HG03469 (cell line): ENCODE data around the gene TTC9B.

ENCODE experiments used
- ATAC-seq: cut with Tn5 transposase; IDR thresholded peaks from one replicate; pipeline ENCODE4 v1.9.1; 2021; ENCODE audit warnings: mild to moderate bottlenecking, moderate library complexity, moderate number of reproducible peaks; ENCODE audit not compliant: unreplicated experiment

TTC9B gene

DNA sequence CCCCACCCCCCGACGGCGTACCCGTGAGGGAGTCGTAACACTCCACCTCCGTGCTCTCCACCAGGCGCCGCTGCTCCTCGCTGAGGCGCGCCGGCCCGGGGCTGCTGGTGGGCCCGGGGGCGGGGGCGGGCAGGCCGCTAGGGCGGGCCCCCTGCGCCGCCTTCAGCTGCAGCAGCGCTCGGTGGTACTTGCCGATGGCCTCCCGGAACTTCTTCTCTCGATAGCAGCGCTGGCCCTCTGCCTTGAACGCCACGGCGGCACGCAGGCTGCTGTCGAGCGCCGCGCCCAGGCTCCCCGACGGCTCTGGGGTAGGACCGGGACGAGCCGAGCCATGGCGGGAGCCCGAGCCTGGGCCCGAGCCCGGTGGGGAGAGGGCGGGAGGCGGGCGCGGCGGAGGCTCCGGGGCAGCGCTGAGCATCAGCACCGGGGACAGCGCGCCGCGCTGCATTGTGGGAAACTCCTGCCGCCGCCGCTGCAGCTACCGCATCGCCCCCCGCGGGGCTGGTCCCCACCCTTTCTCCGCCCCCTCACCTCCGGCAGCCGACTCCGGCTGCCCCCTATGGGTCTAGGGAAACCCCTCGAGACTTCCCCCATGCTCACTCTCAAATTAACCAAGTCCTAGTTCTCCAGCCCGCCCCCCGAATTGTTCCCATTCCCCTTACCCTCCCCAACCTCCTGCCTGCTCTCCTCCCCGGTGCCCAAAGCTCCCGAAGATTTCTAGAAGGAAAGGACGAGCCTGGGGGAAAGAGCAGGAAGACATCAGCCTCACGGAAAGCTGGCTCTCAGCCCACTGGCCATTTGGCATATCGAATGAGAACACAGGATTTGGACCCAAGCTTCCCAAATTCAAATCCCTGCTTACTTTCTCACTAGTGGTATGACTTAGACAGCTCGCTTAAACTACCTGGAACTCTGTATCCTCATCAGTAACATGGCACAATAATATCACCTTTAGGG is at the start of gene TTC9B:
TTC9B (minus strand) TSS at position 451 of the 957 bp plus-strand sequence; CDS start at position 448, 3 bp downstream.
- no peak for ATAC-seq

DNA sequence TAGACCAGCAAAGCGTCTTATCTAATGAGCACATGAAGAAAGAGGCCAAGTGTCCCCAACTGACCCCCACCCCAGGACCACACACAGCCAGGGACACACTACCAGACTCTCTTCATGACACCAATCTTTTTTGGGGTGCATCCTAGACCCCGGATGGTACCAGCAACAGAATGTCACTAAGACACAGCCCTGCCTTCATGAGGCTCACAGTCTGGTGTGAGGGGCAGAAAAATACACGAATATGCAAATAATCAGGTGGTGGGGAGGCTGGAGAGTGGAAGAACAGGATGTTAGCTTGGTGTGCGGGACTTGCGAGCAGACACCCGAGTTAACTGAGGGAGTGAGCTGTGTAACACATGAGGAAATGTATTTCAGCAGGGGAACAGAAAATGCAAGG is 49.4 kb upstream of the TTC9B start:
- ATAC-seq, result no peak

DNA sequence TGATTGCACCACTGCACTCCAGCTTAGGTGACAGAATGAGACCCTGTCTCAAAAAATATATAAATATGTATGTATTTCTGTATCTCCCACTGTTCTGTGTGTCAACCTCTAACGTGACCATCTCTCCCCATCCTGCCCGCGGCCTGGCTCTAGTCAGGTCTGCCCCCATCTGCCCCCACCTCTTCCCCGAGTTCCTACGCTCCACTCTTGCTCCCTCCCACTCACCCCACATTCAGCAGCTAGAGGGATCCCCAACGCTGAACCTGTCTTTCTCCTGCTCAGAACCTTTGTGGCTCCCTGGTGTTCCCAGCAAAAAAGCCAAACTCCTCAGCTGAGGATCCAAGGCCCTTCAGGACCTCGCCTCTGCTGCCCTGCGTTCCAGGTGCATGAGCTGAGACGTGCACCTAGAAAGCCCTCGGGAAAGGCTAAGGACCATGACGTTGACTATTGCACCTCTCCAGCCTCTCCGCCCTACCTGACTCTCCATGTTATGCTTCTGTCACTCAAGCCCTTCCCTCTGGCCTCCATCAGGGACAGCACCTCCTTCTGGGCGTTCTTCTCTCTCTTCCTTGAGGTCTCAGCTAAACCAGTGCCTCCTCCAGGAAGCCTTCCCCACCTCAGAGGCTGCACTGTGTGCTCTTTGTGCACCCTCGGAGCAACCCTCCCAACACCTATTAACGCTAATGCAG is 48.9 kb upstream of the TTC9B start:
- no peak for ATAC-seq

DNA sequence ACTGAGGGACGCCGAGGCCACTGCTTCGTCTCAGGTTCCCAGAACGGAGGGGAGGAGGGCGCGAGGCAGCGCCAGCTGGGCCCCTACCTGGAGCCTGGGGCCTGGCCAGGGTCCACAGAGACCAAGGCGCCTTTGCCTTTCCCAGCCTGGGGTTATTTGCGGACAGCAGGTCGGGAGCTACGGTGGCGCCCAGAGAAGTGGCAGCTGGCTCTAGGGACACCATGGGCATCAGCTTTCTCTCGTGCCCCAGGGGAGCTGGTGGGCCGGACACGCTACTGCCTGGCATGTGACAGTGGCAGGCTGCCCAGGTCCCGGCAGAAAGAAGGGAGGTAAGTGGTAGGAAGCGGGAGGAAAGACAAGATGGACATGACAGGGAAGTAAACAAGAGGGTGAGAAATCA is 47.9 kb upstream of the TTC9B start:
- no peak for ATAC-seq

DNA sequence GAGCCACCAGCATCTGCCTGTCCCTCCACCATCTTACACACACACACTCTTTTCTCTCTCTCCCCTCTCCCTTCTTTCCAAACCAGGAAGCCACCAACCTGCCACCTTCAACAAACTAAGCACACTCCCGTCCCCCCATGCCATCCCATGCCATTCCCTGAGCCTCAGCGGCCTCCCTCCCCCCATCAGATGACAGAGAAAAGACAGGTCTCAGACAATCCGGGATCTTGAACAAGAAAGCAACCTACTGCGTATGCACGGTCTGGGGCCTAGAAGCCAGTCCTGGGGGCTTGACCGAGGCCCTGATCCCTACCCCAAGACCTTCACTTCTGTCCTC is 47.5 kb upstream of the TTC9B start:
- ATAC-seq, result no peak

DNA sequence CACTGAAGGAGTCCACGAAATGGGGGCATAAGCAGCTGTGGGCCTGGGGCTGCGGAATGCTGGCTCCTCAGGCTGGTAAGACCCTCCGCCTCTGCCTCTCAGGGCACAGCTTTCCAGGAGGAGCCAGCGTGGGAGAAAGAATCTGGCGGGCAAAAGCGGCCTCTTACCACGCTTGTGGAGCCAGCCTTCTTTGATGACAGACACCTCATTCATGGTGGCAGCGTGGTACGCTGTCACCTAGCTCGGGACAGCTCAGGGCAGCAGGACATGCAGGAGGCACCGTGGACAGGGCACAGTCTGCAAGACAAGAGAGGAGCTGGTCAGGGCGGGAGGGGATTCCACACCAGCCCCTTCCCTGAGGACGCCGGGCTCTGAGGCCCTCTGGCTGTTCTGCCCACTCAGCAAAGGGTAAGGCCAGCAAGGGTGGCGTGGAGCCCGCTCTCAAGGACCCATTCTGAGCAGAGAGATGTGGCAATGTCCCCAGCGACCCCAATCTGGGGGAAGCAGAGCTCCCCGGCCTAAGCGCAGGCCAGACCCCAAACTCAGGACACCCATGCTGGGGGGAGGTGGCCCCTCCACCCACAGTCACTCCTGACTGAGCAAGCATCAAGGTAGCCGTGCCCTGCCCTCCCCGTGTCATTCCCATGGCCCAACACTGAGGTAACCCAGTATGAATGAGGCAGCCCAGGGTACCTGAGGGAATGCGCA is 47.0 kb upstream of the TTC9B start:
- no peak for ATAC-seq

DNA sequence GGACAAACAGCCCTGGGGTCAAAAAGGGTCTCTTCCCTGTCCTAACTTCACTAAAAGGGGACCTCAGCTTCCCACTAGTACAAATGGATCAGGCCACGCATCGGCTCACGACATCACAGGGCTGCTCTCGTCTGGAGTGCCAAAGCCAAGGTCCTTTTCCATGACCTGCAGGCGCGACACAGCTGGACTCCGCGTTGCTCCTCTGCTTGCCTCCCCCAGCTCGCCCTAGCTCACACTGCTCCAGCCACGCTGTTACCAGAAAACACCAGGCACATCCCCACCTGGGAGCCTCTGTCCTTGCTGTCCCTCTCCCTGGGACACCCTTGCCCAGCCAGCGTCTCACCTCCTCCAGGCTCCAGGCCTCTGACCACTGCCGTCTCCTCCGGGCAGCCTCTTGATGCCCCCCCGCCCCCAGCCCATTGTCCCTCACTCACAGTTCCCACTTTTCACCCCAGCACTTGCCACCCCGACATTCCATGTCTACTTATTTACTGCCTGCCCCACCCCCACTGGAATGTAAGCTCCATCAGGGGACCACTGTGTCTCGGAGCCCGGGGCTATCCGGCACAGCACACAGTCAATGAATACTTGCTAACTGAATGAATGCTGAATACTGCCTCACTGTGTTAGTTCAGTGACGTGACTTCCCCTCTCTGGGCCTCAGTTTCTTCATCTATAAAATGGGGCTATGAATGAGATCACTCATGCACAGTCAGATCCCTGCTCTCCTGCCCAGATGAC is 46.3 kb upstream of the TTC9B start:
- ATAC-seq, result no peak

DNA sequence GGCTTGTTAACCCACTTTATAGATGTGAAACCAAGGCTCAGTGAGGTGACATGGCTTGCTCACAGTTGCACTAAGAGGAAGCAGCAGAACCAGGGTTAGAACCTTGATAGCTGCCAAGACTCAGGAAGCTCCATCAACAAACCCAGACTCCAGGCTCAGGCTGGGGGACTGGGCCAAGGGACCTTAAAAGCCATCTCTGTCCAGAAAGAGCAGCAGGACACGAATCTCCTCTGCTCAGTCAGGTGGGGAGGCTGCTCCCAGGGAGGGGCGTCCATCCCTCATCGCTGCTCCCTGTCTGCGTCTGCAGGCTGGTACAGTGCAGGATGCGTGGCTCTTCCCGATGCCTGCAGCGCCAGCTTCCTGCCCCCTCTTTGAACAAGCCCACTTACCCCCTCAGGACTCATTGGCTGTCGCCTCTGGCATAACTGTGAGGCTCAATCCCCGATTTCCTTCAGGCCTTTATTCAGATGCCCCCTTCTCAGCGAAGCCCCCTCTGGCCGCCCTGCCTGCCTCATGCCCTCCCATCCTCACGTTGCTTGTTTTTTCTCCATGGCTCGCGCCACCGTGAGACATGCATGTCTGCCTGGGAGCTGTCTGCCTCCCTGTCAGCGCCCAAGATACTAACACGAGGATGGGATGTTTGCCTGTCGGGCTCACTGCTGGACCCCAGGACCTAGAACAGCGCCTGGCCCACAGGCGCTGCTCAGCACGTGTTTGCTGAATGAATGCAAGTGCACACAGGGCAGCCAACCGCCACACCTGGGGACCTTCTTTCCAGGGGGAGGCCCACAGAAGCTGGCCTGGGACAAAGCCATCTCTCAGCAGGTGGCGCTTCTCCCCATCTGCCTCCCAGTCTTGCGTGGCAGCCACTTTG is 45.5 kb upstream of the TTC9B start:
- ATAC-seq, result no peak

DNA sequence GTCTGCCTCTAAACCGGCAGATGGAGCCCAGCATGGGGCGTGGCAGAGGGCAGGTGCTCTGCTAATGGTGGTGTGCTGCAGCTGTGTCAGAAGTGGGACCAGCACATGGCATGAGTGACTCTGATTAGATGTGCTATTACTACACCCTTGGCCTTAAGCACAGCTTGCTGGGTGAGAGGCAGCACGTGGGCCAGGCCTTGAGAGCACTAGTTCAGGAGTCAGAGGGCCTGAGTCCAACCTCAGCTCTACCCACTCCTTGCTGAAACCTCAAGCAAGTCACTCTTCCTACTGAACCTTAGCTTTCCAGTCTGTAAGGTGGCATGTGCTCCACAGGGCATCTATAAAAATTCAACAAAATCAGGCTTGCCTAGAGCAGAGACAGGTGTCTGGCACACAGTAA is 44.2 kb upstream of the TTC9B start:
- ATAC-seq, result no peak

DNA sequence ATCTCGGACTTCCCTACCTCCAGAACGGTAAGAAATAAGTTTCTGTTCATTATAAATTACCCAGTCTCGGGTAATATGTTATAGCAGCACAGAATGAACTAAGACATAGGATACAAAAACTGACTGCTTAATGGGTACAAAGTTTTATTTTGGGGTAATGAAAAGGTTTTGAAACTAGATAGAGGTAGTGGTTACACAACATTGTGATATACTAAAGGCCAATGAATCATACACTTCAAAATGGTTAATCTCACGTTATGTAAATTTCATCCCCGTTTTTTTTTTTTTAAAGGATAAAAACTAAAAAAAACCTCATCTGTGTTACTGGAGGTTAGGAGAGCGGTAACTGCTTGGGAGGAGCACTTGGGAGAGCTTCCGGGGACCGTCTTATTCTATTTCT is 43.4 kb upstream of the TTC9B start:
- ATAC-seq, result no peak

DNA sequence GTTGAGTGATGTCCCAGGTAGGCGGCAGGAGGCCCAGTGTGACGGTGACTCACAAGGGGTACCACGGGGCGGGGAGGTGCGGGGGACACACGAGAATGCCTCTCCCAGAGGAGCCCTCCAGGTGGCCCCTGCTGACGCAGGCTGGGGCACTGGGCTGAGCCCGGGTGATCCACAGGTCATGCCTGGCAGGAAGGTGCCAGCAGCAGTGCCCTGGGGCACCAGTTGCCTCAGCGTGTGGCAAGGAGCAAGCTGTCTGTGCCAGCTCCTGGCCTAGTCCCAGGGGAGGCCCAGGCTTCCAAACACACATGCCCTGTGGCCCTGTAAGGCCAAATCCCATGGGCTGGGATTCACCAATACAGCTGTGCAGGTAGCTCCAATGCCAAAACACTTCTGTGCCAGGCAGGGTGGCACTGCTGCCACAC is 38.9 kb upstream of the TTC9B start:
- ATAC-seq, result no peak

DNA sequence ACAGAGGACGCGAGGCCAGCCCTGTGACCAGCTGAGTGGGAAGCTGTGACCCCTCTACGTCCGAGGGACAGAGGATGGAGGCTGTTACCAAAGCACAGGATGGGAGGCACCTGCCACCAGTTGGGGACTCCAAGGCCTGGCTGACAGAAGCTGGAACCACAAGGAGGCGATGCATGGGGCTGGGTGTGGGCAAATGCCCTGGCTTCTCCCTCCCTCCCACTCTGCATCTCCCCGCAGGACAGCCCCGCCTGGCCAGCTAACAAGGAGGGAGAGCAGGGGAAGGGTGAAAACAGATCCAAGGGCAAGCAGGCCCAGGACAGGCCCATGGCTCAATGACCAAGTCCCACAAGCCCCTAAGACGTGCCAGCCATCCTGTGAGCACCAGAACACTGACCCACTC is 38.3 kb upstream of the TTC9B start:
- ATAC-seq, result no peak

DNA sequence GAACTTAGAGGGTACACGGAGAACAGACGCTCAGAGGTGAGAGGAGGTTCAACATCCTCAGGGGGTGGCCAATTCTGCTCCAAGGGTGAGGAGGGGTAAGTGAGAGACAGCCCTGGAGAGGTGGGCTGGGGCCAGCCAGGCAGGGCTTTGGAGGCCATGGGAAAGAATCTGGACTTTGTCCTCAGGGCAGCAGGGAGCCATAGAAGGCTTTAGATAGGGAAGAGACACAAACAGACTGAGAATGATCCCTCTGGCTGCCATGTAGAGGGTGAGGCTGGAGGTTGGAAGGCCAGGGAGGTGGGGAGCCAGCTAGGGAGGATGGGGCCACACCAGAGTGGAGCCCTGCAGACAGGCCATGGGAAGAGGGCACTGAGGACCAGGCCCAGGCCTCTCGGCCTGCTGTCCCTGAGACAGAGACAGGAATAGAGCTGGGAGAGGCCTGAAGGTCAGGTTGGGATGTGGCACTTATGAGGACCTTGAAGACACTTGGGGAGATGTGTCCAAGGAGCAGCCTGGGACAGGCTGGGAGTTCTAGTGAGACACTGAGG is 37.5 kb upstream of the TTC9B start:
- no peak for ATAC-seq

DNA sequence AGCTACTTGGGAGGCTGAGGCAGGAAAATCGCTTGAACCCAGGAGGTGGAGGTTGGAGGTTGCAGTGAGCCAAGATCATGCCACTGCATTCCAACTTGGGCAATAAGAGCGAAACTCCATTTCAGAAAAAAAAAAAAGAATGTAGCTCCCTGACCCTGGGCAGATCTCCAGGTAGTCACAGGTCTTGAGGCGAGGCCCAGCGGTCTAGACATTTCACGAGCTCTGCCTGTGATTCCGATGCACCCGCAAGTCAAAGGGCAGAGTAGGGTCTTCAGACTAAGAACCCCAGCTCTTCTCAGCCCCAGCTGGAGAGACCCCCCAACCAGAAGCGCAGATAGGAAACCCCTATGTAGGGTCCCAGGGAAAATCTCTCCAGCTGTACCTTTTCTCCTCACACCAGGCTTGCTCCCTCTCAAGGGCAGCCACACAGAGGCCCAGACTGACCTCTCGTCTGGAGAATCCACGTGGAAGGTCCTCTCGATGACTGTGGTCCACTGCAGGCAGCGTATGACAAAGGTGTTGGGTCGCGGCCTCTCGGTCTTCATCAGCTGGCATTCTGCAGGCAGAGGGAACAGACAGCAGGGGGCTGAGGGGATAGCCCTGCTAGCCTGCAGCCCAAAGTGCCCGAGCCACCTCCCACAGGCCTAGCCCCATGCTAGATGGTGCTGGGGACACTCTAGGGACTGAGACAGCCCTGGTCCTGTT is 36.7 kb upstream of the TTC9B start:
- no peak for ATAC-seq

DNA sequence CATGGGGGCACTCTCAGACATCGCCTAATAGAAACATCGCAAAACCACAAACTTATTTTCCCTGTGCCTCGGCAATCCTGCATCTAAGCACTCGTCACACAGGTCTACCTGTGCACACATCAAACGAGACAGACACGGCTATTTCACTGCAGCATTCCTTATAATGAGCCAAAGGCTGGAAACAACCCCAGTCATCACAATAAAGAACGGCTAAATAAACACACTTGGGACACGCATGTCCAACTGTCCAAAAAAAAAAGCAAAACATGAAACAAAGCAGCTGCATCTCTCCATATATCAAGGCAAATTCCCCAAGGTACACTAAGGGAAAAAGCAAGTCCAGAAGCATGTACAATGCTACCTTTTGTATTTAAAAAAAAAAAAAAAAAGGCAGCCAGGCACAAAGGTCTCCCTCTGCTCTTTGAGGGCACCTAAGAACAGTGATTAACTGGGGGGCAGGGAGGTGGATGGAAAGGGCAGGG is 35.5 kb upstream of the TTC9B start:
- ATAC-seq, result no peak

DNA sequence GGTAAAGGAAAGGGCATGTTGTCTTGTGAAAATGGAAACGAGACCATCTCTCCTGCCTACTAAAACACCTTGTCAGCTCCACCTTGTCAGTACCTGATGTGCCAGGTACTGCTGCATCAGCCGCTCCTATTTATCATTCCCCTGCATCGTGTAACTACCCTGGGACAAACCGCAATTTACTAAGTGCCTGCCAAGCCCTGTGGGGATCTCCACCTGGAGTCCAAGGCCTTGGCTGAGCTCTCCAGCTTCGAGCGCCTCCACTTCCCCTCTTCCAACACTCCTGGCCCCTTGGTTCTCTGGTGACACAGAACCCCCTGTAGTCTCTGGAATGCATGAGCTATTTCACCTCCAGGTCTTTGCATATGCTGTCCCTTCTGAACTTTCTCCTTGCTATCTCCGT is 34.2 kb upstream of the TTC9B start:
- ATAC-seq, result no peak

DNA sequence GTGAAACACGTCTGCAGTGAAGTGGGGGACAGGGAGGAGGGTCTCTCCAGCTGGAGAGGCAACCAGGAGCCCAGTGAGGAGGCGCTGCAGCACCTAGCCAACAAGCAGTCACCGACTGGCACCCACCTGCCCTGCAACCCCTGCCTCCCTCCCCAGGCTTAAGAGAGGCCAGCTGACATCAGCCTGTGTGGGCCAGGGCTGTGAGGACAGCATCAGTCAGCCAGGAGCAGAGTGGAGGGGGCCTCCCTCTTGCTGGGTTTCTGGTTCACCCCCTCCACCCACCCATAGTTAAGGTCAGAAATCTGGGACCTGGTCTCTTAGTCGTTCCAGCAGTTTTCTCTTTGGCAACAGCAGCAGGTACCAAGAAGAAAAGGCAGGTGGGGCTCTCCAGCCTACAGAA is 33.8 kb upstream of the TTC9B start:
- ATAC-seq, result no peak

DNA sequence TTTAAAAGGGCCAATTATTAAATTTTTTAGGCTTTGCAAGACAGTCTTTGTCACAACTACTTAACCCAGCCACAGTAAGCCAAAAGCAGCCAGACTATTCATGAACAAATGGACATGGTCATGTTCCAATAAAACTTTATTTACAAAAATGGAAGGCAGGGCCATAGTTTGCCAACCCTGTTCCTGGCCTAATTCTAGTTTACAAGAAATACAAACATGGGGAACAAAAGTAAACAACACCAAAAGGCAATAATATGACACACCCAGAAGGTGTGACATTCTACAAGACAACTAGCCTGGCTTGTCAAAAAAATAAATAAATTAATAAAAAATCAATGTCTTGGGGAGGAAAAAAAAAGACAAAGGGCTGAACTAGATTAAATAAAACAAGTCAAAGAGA is 33.1 kb upstream of the TTC9B start:
- no peak for ATAC-seq

DNA sequence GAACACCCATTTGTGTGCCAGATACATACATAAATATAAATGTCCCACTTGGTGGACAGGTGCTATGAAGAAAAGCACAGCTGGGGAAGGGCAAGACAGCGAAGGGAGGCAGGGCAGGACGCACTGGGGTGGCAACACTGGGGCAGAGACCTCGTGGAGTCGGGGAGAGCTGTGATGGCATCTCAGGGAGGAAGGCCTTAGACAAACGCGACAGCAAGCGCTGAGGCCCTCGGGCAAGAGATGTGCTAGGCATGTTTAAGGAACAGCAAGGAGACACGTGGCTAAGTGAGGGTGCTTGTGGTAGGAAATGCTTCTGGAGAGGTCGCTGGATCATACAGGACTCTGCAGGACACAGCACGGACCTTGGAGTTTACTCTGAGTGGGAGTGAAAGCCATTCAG is 31.6 kb upstream of the TTC9B start:
- no peak for ATAC-seq
